Spleen (tissue), 7 donors: ENCODE results near the gene GRAMD1B.

Experiments
- CTCF ChIP-seq, 11 experiments: fragments of 200-600 bp in 7 of 11; fragments of 450-650 bp in 4 of 11; sonication (generic) in 4 of 11; IDR thresholded peaks in 8 of 11; conservative IDR thresholded peaks in 3 of 11; 1 replicate in 7 of 11; 2 replicates in 4 of 11; pipeline versions ENCODE4 v1.4.0 to v1.8.0; 2016 to 2021; ENCODE audit warnings: antibody characterized with exemption in 11 of 11, inconsistent platforms in 4 of 11, mild to moderate bottlenecking in 1 of 11
- POLR2AphosphoS5 ChIP-seq, 3 donors: sonication (generic); formaldehyde crosslinking; IDR thresholded peaks; one replicate each; pipeline ENCODE4 v1.5.1; 2017; ENCODE audit warnings: antibody characterized with exemption in 3 of 3
- donor health status: DM: no; HTN: no; CAD: no; lungs with moderate emphysema.
- donor health status: DM: no; HTN: no; CAD: no.
- donor health status: DM: no; HTN: no; CAD: no.

GRCh38 chr11:123546515-123546914 is 116.4 kb downstream of the GRAMD1B start:
- no peak for TF ChIP-seq CTCF (IDR thresholded peaks at IDR 0.05 in 8 of 11, conservative IDR thresholded peaks at IDR 0.05 in 3 of 11)
- TF ChIP-seq POLR2AphosphoS5 (IDR thresholded peaks at IDR 0.05): no peak
